K562 (cell line): ENCODE measurements around the gene TXN2. TPM values are rescaled to one million over a fixed set of nuclear protein-coding genes. Genes with fewer than 3 reads are reported as not detected.

Experiments
- ASH1L ChIP-seq: fragments of 450-650 bp; IDR thresholded peaks from 2 replicates; pipeline ENCODE4 v1.6.1; 2018; ENCODE audit warnings: borderline replicate concordance, mild to moderate bottlenecking, low read depth; ENCODE audit not compliant: partially characterized antibody
- ESRRA ChIP-seq: fragments of 450-650 bp; IDR thresholded peaks from 2 replicates; pipeline ENCODE4 v1.6.1; 2014; ENCODE audit warnings: low read depth, mild to moderate bottlenecking, moderate library complexity, borderline replicate concordance
- FOXJ3 ChIP-seq: sonication (generic); formaldehyde crosslinking; IDR thresholded peaks from 2 replicates; pipeline ENCODE4 v1.4.0; 2020; ENCODE audit warnings: mild to moderate bottlenecking, missing genetic modification reagents
- NCOA1 ChIP-seq: fragments of 450-650 bp; IDR thresholded peaks from 2 replicates; pipeline ENCODE4 v1.6.1; 2016; ENCODE audit warnings: low read depth
- PHTF2 ChIP-seq: fragments of 250-450 bp; sonication (Bioruptor Pico); IDR thresholded peaks from 2 replicates; pipeline ENCODE4 v1.5.0; 2021; ENCODE audit warnings: mild to moderate bottlenecking
- PRMT5 ChIP-seq: sonication (generic); formaldehyde crosslinking; IDR thresholded peaks from 2 replicates; pipeline ENCODE4 v1.5.0; 2020; ENCODE audit warnings: missing genetic modification reagents
- SMAD4 ChIP-seq: fragments of 250-450 bp; sonication (Bioruptor Pico); conservative IDR thresholded peaks from 2 replicates; pipeline ENCODE4 v1.8.0; 2021; ENCODE audit warnings: inconsistent platforms, mild to moderate bottlenecking, moderate library complexity
- ZNF589 ChIP-seq: fragments of 200-800 bp; sonication (Bioruptor generic); IDR thresholded peaks from 2 replicates; pipeline ENCODE4 v1.6.1; 2016; ENCODE audit warnings: low read depth, missing genetic modification characterization, missing compliant biosample characterization
- ZNF668 ChIP-seq: fragments of 250-450 bp; sonication (Bioruptor Pico); IDR thresholded peaks from 2 replicates; pipeline ENCODE4 v1.8.0; 2022; ENCODE audit warnings: mild to moderate bottlenecking, inconsistent platforms
- polyA plus RNA-seq, 8 experiments: library from polyadenylated mRNA; depleted of rRNA in 4 of 8; stranded (reverse) in 5 of 8; unstranded in 3 of 8; fragments of >200 nt; fragmentation: Nextera tagmentation in 2 of 8; fragmentation: Illumina TruSeq in 1 of 8; extraction: Ambion mirVana in 2 of 8; extraction: Trizol in 1 of 8; gene quantifications; 2 replicates each; pipeline versions ENCODE4 v1.2.1 to v1.2.3, GENCODE V29; 2011 to 2014; ENCODE audit warnings: inconsistent platforms in 1 of 8, missing spikeins in 1 of 8
- total RNA-seq, 7 experiments: library from RNA; depleted of rRNA in 6 of 7; stranded (reverse); fragments of >200 nt in 6 of 7; fragmentation: Illumina TruSeq in 2 of 7; extraction: Trizol in 2 of 7; gene quantifications; 2 replicates each; pipeline versions ENCODE4 v1.2.1 to v1.2.3, GENCODE V29; 2011 to 2021; ENCODE audit warnings: low replicate concordance in 1 of 7
- TF ChIP-seq, protein P1 (sequence below): fragments of 250-450 bp; sonication (Bioruptor Pico); IDR thresholded peaks from 2 replicates; pipeline ENCODE4 v1.4.0; 2020
- TF ChIP-seq, protein P2 (sequence below): fragments of 450-650 bp; formaldehyde crosslinking; IDR thresholded peaks from 2 replicates; pipeline ENCODE4 v1.4.0; 2022; ENCODE audit warnings: missing genetic modification characterization
- TF ChIP-seq, protein P3 (sequence below): fragments of 450-650 bp; IDR thresholded peaks from 2 replicates; pipeline ENCODE4 v1.6.1; 2016; ENCODE audit warnings: low read depth, mild to moderate bottlenecking, moderate library complexity
- TF ChIP-seq, protein P4 (sequence below): sonication (generic); formaldehyde crosslinking; IDR thresholded peaks from 2 replicates; pipeline ENCODE4 v1.8.1; 2023; ENCODE audit warnings: mild to moderate bottlenecking, missing genetic modification reagents
- TF ChIP-seq, protein P5 (sequence below): sonication (generic); formaldehyde crosslinking; IDR thresholded peaks from 2 replicates; pipeline ENCODE4 v1.5.0; 2020; ENCODE audit warnings: missing genetic modification reagents

The TXN2 gene
- total and polyA plus RNA-seq, 9 of the 15 experiments (the other 6 are each of a cell fraction or from before 2014, with no cell fraction given) = 48.5 to 399 (median 118) TPM

DNA sequence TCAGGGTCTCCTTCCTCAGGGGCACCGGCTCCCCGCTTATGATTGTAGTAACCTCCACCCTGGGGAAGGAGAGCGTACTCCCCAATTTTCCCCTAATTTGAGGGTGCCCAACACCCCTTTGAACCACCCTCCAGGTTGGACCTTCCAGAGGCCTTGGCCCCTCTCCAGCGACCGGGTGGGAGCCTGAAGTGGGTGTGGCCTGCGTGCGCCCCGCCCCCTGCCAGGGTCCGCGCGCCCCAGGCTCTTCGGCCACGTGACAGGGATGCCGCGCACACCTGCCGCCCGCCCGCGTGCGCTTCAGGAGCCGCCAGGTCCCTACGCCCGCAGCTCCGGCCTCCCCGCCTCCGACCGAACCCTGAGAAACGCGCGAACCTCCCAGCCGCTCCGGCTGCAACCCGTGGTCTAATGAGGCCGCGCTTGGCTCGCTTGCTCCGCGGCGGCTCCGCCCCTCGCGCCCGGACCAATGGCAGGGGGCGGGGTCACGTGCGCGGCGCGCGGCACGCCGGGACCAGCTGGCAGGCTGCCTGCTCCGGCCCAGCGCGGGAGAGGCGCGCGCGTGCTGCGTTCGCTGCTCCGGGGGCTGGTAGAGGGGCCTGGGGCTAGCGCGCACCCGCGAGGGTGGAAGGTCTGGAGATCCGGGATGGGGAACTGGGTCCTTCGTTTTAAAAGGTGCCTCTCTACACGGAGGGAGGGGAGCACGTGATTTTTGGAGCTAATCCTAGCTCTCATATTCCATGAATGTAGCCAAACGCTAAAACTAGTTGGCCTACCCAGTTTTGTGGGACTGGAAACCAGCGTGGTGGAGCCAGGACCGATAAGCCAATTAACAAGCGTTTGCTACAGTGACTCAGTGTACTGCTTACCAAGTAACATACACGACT is 25.4 kb upstream of the TXN2 start, which contains the start of gene FOXRED2 (continued):
- TF ChIP-seq, protein P1, sequence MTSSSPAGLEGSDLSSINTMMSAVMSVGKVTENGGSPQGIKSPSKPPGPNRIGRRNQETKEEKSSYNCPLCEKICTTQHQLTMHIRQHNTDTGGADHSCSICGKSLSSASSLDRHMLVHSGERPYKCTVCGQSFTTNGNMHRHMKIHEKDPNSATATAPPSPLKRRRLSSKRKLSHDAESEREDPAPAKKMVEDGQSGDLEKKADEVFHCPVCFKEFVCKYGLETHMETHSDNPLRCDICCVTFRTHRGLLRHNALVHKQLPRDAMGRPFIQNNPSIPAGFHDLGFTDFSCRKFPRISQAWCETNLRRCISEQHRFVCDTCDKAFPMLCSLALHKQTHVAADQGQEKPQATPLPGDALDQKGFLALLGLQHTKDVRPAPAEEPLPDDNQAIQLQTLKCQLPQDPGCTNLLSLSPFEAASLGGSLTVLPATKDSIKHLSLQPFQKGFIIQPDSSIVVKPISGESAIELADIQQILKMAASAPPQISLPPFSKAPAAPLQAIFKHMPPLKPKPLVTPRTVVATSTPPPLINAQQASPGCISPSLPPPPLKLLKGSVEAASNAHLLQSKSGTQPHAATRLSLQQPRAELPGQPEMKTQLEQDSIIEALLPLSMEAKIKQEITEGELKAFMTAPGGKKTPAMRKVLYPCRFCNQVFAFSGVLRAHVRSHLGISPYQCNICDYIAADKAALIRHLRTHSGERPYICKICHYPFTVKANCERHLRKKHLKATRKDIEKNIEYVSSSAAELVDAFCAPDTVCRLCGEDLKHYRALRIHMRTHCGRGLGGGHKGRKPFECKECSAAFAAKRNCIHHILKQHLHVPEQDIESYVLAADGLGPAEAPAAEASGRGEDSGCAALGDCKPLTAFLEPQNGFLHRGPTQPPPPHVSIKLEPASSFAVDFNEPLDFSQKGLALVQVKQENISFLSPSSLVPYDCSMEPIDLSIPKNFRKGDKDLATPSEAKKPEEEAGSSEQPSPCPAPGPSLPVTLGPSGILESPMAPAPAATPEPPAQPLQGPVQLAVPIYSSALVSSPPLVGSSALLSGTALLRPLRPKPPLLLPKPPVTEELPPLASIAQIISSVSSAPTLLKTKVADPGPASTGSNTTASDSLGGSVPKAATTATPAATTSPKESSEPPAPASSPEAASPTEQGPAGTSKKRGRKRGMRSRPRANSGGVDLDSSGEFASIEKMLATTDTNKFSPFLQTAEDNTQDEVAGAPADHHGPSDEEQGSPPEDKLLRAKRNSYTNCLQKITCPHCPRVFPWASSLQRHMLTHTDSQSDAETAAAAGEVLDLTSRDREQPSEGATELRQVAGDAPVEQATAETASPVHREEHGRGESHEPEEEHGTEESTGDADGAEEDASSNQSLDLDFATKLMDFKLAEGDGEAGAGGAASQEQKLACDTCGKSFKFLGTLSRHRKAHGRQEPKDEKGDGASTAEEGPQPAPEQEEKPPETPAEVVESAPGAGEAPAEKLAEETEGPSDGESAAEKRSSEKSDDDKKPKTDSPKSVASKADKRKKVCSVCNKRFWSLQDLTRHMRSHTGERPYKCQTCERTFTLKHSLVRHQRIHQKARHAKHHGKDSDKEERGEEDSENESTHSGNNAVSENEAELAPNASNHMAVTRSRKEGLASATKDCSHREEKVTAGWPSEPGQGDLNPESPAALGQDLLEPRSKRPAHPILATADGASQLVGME = no peak
- no peak for TF ChIP-seq FOXJ3 (CRISPR knock-in tag)
- TF ChIP-seq PHTF2 (CRISPR knock-in tag) = no peak
- TF ChIP-seq, protein P2, sequence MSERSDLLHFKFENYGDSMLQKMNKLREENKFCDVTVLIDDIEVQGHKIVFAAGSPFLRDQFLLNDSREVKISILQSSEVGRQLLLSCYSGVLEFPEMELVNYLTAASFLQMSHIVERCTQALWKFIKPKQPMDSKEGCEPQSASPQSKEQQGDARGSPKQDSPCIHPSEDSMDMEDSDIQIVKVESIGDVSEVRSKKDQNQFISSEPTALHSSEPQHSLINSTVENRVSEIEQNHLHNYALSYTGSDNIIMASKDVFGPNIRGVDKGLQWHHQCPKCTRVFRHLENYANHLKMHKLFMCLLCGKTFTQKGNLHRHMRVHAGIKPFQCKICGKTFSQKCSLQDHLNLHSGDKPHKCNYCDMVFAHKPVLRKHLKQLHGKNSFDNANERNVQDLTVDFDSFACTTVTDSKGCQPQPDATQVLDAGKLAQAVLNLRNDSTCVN = no peak
- TF ChIP-seq ASH1L = no peak
- TF ChIP-seq, protein P3, sequence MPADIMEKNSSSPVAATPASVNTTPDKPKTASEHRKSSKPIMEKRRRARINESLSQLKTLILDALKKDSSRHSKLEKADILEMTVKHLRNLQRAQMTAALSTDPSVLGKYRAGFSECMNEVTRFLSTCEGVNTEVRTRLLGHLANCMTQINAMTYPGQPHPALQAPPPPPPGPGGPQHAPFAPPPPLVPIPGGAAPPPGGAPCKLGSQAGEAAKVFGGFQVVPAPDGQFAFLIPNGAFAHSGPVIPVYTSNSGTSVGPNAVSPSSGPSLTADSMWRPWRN = no peak
- TF ChIP-seq NCOA1 = no peak
- no peak for TF ChIP-seq PRMT5 (CRISPR knock-in tag)
- TF ChIP-seq, protein P4, sequence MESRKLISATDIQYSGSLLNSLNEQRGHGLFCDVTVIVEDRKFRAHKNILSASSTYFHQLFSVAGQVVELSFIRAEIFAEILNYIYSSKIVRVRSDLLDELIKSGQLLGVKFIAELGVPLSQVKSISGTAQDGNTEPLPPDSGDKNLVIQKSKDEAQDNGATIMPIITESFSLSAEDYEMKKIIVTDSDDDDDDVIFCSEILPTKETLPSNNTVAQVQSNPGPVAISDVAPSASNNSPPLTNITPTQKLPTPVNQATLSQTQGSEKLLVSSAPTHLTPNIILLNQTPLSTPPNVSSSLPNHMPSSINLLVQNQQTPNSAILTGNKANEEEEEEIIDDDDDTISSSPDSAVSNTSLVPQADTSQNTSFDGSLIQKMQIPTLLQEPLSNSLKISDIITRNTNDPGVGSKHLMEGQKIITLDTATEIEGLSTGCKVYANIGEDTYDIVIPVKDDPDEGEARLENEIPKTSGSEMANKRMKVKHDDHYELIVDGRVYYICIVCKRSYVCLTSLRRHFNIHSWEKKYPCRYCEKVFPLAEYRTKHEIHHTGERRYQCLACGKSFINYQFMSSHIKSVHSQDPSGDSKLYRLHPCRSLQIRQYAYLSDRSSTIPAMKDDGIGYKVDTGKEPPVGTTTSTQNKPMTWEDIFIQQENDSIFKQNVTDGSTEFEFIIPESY (CRISPR knock-in tag) = peak; percentile 90
- TF ChIP-seq ZNF668 (CRISPR knock-in tag) = no peak
- TF ChIP-seq ZNF589 = peak; percentile 89; the same call in 1 of the 2 replicates
- TF ChIP-seq ESRRA = peak; percentile 49; the same call in 1 of the 2 replicates
- TF ChIP-seq, protein P5, sequence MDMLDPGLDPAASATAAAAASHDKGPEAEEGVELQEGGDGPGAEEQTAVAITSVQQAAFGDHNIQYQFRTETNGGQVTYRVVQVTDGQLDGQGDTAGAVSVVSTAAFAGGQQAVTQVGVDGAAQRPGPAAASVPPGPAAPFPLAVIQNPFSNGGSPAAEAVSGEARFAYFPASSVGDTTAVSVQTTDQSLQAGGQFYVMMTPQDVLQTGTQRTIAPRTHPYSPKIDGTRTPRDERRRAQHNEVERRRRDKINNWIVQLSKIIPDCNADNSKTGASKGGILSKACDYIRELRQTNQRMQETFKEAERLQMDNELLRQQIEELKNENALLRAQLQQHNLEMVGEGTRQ = peak; percentile 74
- TF ChIP-seq SMAD4 (CRISPR knock-in tag) = peak; percentile 87
